GM12874 (cell line): ENCODE results near the gene KCNH1.

Experiments
- CTCF ChIP-seq: IDR thresholded peaks from 2 replicates; pipeline ENCODE4 v1.5.1; 2011; ENCODE audit warnings: low read depth, mild to moderate bottlenecking, control low read depth, low read length, moderate library complexity; ENCODE audit not compliant: insufficient read depth

KCNH1 gene

GRCh38 chr1:211017075-211017718 lies 116.8 kb downstream of the KCNH1 start:
- no peak for TF ChIP-seq CTCF

GRCh38 chr1:211014275-211014674 lies 119.7 kb downstream of the KCNH1 start:
- no peak for TF ChIP-seq CTCF

- TF ChIP-seq CTCF: no peak
These were observed 120.4 kb downstream of the KCNH1 start for GRCh38 chr1:211013346-211014240.

GRCh38 chr1:211009944-211010343 lies 124.0 kb downstream of the KCNH1 start:
- TF ChIP-seq CTCF: no peak

- no peak for TF ChIP-seq CTCF
These were observed 126.1 kb downstream of the KCNH1 start for GRCh38 chr1:211007830-211008229.

GRCh38 chr1:210992837-210993236 lies 141.1 kb downstream of the KCNH1 start:
- TF ChIP-seq CTCF: no peak

- TF ChIP-seq CTCF: no peak
These were observed 144.0 kb downstream of the KCNH1 start for GRCh38 chr1:210989905-210990304.
